HFFc6 (cell line): Measurements from ENCODE around the gene ZFP14. TPM values are rescaled to one million over a fixed set of nuclear protein-coding genes. Genes with fewer than 3 reads are reported as not detected.

ENCODE experiments used
- DNase-seq: peaks from one replicate; pipeline ENCODE4 v3.0.0-alpha.2; 2018
- H3K27ac Mint-ChIP-seq: 2 replicates; pipeline ENCODE4 v1.8.0; 2020; ENCODE audit warnings: mild to moderate bottlenecking, mixed read lengths
- H3K27me3 Mint-ChIP-seq: 2 replicates; pipeline ENCODE4 v1.8.0; 2021; ENCODE audit warnings: mild to moderate bottlenecking, moderate library complexity, mixed read lengths; ENCODE audit not compliant: insufficient read depth
- H3K36me3 Mint-ChIP-seq: 2 replicates; pipeline ENCODE4 v1.8.0; 2021; ENCODE audit warnings: low read depth, mixed read lengths
- H3K4me1 Mint-ChIP-seq: 2 replicates; pipeline ENCODE4 v1.8.0; 2020; ENCODE audit warnings: low read depth, mixed read lengths
- H3K4me3 Mint-ChIP-seq: 2 replicates; pipeline ENCODE4 v1.8.0; 2020; ENCODE audit warnings: mild to moderate bottlenecking, moderate library complexity, mixed read lengths
- H3K9me3 Mint-ChIP-seq: 2 replicates; pipeline ENCODE4 v1.8.0; 2020; ENCODE audit warnings: mild to moderate bottlenecking, mixed read lengths
- total RNA-seq, 6 experiments: library from RNA; stranded (reverse); fragmentation: NEBNext Ultra II Directional; extraction: Animal tissue kit (Norgen Biotek cat#: 25700); gene quantifications; 2 replicates in 1 of 6; 3 replicates in 5 of 6; pipeline ENCODE4 v1.2.3, GENCODE V29; 2021
- TF ChIP-seq, protein P1 (sequence below): fragments of 200-600 bp; sonication (generic); IDR thresholded peaks from 2 replicates; pipeline ENCODE4 v1.5.0; 2021; ENCODE audit warnings: antibody characterized with exemption, mild to moderate bottlenecking

The ZFP14 gene
- total RNA-seq, 6 experiments from 2014 or later = 1.1 to 2.1 (median 1.5) TPM

DNA sequence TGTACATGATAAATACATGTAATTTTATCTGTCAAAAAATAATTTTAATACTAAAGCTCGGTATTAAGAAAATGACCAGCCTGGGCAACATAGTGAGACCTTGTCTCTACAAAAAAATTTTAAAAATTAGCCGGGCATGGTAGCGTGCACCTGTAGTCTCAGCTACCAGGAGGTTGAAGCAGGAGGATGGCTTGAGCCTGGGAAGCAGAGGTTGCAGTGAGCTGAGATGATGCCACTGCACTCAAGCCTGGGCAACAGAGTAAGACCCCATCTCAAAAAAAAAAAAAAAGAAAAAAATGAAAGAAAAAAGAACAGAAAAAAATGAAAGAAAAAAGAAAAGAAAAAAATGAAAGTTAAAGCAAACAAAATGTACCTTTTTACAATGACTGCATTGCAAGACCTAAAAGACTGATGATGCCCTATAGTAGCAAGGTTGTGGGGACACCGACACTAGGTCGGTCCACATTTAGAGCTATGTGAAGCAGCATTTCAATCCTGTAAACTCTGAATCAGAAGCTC lies 5.3 kb downstream of the ZFP14 start:
- H3K4me3 Mint-ChIP-seq = no peak overlapping the region
- no peak overlapping the region for H3K27ac Mint-ChIP-seq
- no peak for DNase-seq
- H3K36me3 Mint-ChIP-seq = peaks cover 15% of the 10 kb centered on the region
- peaks cover 32% of the 10 kb centered on the region for H3K9me3 Mint-ChIP-seq
- TF ChIP-seq, protein P1, sequence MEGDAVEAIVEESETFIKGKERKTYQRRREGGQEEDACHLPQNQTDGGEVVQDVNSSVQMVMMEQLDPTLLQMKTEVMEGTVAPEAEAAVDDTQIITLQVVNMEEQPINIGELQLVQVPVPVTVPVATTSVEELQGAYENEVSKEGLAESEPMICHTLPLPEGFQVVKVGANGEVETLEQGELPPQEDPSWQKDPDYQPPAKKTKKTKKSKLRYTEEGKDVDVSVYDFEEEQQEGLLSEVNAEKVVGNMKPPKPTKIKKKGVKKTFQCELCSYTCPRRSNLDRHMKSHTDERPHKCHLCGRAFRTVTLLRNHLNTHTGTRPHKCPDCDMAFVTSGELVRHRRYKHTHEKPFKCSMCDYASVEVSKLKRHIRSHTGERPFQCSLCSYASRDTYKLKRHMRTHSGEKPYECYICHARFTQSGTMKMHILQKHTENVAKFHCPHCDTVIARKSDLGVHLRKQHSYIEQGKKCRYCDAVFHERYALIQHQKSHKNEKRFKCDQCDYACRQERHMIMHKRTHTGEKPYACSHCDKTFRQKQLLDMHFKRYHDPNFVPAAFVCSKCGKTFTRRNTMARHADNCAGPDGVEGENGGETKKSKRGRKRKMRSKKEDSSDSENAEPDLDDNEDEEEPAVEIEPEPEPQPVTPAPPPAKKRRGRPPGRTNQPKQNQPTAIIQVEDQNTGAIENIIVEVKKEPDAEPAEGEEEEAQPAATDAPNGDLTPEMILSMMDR = no peak
- H3K27me3 Mint-ChIP-seq = peaks cover 3% of the 10 kb centered on the region; the same call in 1 of the 2 replicates
- H3K4me1 Mint-ChIP-seq = peaks cover 11% of the 10 kb centered on the region

DNA sequence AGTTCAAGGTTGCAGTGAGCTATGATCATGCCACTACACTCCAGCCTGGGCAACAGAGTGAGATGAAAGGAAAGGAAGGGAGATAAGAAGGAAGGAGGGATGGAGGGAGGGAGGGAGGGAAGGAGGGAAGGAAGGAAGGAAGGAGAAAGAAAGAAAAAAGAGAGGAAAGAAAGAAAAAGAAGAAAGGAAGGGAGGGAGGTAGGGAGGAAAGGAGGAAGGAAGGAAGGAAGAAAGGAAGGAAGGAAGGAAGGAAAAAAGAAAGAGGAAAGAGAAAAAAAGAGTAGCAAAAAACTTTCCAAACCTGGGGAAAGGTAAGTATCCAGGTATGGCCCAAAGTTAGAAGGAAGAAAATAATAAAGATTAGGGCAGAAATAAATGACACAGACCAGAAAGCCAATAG lies 7.1 kb downstream of the ZFP14 start:
- TF ChIP-seq, protein P1 = no peak
- Mint-ChIP-seq H3K4me3 (no peak overlapping the region), H3K36me3 (peaks cover 28% of the 10 kb centered on the region), H3K27me3 (no peaks in the 10 kb centered on the region), H3K4me1 (no peaks in the 10 kb centered on the region), H3K27ac (no peak overlapping the region), H3K9me3 (peaks cover 43% of the 10 kb centered on the region)
- DNase-seq = no peak

DNA sequence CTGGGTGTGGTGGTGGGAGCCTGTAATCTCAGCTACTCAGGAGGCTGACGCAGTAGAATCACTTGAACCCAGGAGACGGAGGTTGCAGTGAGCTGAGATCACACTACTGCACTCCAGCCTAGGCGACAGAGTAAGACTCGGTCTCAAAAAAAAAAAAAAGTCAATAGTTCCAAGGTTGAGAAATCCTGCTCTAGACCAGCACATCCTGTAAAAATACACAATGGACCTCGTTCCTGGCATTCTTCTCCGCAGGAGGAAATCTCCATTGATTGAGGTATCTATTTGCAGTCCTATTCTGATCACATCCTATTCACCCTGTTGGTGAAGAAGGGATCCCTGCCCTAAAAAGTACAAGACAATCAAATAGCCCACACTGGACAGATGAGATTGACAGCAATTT lies 15.2 kb downstream of the ZFP14 start:
- TF ChIP-seq, protein P1 = no peak
- no peaks in the 10 kb centered on the region for H3K4me1 Mint-ChIP-seq
- peaks cover 22% of the 10 kb centered on the region for H3K9me3 Mint-ChIP-seq
- peaks cover 46% of the 10 kb centered on the region for H3K36me3 Mint-ChIP-seq
- H3K27ac Mint-ChIP-seq = no peak overlapping the region
- no peaks in the 10 kb centered on the region for H3K27me3 Mint-ChIP-seq
- DNase-seq = no peak
- H3K4me3 Mint-ChIP-seq = no peak overlapping the region

DNA sequence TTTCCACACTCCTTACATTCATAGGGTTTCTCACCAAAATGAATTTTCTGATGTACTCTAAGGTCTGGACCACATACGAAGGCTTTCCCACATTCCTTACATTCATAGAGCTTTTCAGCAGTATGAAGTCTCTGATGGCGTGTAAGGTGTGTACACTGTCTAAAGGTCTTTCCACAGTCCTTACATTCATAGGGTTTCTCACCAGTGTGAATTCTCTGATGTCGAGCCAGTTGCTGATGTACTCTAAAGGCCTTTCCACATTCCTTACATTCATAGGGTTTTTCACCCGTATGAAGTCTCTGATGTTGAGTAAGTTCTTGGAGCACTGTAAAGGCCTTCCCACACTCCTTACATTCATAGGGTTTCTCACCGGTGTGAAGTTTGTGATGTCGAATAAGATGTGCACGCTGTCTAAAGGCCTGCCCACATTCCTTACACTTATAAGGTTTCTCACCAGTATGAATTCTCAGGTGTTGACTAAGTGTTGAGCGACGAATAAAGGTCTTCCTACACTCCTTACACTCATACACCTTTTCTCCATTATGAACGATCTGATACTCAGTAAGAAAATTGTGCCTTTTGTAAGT lies 38.1 kb downstream of the ZFP14 start:
- Mint-ChIP-seq H3K27ac (no peak overlapping the region), H3K4me3 (no peak overlapping the region), H3K27me3 (no peaks in the 10 kb centered on the region), H3K9me3 (peaks cover 92% of the 10 kb centered on the region), H3K36me3 (peaks cover 60% of the 10 kb centered on the region), H3K4me1 (no peaks in the 10 kb centered on the region)
- DNase-seq = no peak
- TF ChIP-seq, protein P1 = no peak

DNA sequence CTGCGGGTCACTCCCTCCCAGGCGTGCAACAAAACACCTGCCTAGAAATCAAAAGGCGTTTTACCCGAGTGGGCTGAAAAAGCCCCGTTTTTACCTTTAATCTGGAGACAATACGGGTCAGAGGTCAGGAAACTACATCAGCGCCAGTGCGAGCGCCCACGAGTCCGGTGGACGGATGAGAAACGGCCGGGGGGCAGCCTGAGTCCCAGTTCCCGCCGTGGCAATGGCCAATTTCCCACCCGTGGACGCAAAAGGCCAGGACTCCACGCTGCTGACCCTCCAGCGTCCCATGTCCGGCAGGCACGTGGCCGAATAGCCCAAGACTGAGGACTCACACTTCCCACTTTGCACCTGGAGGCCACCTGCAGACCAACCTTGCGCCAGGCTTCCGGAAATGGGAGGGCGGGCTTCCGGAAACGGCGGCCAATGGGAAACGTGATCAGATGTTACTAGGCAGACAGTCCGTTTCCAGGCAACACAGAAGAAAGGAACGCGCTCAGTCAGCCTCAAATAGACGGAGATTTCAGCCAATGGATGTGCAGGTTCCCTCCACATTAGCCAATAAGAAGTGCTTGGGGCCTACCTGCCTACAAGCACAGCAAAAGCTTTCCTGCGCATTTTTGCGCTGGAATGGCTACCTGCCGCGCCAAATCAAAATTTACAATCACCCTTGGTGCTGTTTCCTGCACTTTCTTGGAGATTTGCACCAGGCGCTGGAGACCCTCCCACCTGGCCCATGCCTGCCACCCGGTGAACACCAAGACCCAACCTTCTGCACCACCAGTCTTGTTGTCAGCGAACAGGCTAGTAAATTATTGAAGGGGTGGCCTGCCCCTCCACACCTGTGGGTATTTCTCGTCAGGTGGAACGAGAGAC lies 47.4 kb downstream of the ZFP14 start:
- no peaks in the 10 kb centered on the region for H3K27me3 Mint-ChIP-seq
- peaks cover 16% of the 10 kb centered on the region for H3K4me1 Mint-ChIP-seq
- DNase-seq = peak; percentile 87
- TF ChIP-seq, protein P1 = no peak
- H3K27ac Mint-ChIP-seq = peak overlapping the region; percentile 31
- H3K36me3 Mint-ChIP-seq = peaks cover 45% of the 10 kb centered on the region
- H3K9me3 Mint-ChIP-seq = peaks cover 60% of the 10 kb centered on the region
- H3K4me3 Mint-ChIP-seq = peak overlapping the region; percentile 88
